Loucy (cell line): ENCODE data around the gene APBB2.
"Not testable (repeated sequence)": the region's sequence is repeated elsewhere in the genome, so short reads cannot be mapped to it uniquely, and the experiment has no call there.

Experiments
- H2AFZ ChIP-seq: fragments of 200-600 bp; sonication (generic); 2 replicates; pipeline ENCODE4 v1.6.0; 2016; ENCODE audit warnings: antibody characterized with exemption, mild to moderate bottlenecking, low read length, moderate library complexity
- H3F3A ChIP-seq: fragments of 200-600 bp; 2 replicates; pipeline ENCODE4 v1.6.0; 2016; ENCODE audit warnings: antibody characterized with exemption, low read depth, mild to moderate bottlenecking
- H3K27me3 ChIP-seq: fragments of 200-600 bp; sonication (generic); 2 replicates; pipeline ENCODE4 v1.6.1; 2014; ENCODE audit warnings: low read length, mild to moderate bottlenecking; ENCODE audit not compliant: insufficient read depth, poor library complexity, severe bottlenecking
- H3K36me3 ChIP-seq: fragments of 200-600 bp; sonication (generic); 2 replicates; pipeline ENCODE4 v1.6.1; 2016; ENCODE audit warnings: low read length; ENCODE audit not compliant: insufficient read depth
- H3K4me1 ChIP-seq: fragments of 200-600 bp; sonication (generic); 2 replicates; pipeline ENCODE4 v1.5.1; 2014; ENCODE audit warnings: low read length, mild to moderate bottlenecking; ENCODE audit not compliant: insufficient read depth, poor library complexity, severe bottlenecking
- H3K4me2 ChIP-seq: fragments of 200-600 bp; sonication (generic); 2 replicates; pipeline ENCODE4 v1.6.0; 2014; ENCODE audit warnings: antibody characterized with exemption, low read length, low read depth, mild to moderate bottlenecking; ENCODE audit not compliant: poor library complexity, severe bottlenecking
- H3K4me3 ChIP-seq: fragments of 200-600 bp; sonication (generic); 2 replicates; pipeline ENCODE4 v1.5.1; 2014; ENCODE audit warnings: low read length, mild to moderate bottlenecking, mixed read lengths; ENCODE audit not compliant: poor library complexity, severe bottlenecking
- H3K79me2 ChIP-seq: fragments of 200-600 bp; sonication (generic); 2 replicates; pipeline ENCODE4 v1.6.1; 2014; ENCODE audit warnings: low read length; ENCODE audit not compliant: insufficient read depth
- H3K9ac ChIP-seq: fragments of 200-600 bp; sonication (generic); 2 replicates; pipeline ENCODE4 v1.6.0; 2014; ENCODE audit warnings: mild to moderate bottlenecking, low read depth, low read length, moderate library complexity; ENCODE audit not compliant: poor library complexity, severe bottlenecking
- H3K9me2 ChIP-seq: fragments of 200-600 bp; sonication (generic); replicated peaks from 2 replicates; pipeline ENCODE4 v1.6.1; 2016; ENCODE audit warnings: low read depth, low read length, mixed read lengths
- H3K9me3 ChIP-seq: fragments of 200-600 bp; sonication (generic); 2 replicates; pipeline ENCODE4 v1.6.1; 2014; ENCODE audit warnings: mild to moderate bottlenecking, antibody characterized with exemption, low read length, low read depth; ENCODE audit not compliant: insufficient read depth
- H4K20me1 ChIP-seq: fragments of 200-600 bp; sonication (generic); 2 replicates; pipeline ENCODE4 v1.6.0; 2014; ENCODE audit warnings: antibody characterized with exemption, low read length, mild to moderate bottlenecking; ENCODE audit not compliant: insufficient read depth, poor library complexity, severe bottlenecking
- EZH2phosphoT487 ChIP-seq: fragments of 200-600 bp; IDR thresholded peaks from 2 replicates; pipeline ENCODE4 v1.6.1; 2018; ENCODE audit warnings: antibody characterized with exemption, mild to moderate bottlenecking, moderate library complexity, borderline replicate concordance
- TF ChIP-seq, protein P1 (sequence below): fragments of 200-600 bp; sonication (generic); conservative IDR thresholded peaks from 2 replicates; pipeline ENCODE4 v1.5.1; 2014; ENCODE audit warnings: mild to moderate bottlenecking, antibody characterized with exemption, low read length

The APBB2 gene

DNA sequence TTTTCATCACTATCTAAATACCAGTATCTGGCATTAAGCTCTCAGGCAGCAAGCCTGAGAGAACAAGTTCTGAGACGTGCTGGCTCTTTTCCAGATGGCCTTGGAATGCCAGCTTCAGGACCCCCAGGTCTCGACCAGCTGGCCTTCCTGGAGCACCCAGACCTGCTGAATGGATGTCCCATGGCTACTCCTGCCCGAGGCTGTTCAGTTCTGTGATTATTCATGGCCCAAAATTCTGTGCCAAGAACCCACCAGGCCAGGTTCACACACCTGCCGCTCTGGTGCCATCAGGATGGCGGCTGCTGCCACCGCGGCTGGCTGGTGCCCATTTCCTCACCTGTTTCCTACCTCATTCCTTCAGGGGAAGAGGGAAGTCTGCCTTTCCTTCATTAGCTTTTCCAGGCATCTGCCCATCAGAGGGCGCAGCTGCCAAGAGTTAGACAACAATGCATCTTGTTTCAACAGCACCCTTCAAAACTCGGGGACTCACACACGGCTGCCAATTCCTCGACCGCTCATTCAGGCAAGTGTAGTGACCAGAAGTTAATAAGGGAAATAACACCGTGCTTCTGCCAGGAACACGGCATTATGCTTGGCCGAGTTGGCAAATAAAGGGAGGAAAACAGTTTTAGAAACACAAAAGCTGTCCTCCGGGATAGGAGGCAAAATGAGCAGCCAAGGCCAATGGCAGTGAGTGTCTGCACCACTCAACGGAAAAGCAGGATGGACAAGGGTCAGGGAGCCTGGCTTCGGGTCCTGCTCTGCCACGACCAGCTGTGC, 290.8 kb downstream of the APBB2 start:
- Histone ChIP-seq H3K9ac (no peak overlapping the region), H3F3A (no peaks in the 10 kb centered on the region), H2AFZ (no peak overlapping the region), H4K20me1 (no peaks in the 10 kb centered on the region), H3K4me2 (no peak overlapping the region), H3K9me3 (no peaks in the 10 kb centered on the region), H3K4me1 (no peaks in the 10 kb centered on the region), H3K36me3 (no peaks in the 10 kb centered on the region), H3K4me3 (no peak overlapping the region), H3K9me2 (no peaks in the 10 kb centered on the region), H3K79me2 (no peaks in the 10 kb centered on the region), H3K27me3 (peaks cover 9% of the 10 kb centered on the region)
- no peak for TF ChIP-seq EZH2phosphoT487
- TF ChIP-seq, protein P1, sequence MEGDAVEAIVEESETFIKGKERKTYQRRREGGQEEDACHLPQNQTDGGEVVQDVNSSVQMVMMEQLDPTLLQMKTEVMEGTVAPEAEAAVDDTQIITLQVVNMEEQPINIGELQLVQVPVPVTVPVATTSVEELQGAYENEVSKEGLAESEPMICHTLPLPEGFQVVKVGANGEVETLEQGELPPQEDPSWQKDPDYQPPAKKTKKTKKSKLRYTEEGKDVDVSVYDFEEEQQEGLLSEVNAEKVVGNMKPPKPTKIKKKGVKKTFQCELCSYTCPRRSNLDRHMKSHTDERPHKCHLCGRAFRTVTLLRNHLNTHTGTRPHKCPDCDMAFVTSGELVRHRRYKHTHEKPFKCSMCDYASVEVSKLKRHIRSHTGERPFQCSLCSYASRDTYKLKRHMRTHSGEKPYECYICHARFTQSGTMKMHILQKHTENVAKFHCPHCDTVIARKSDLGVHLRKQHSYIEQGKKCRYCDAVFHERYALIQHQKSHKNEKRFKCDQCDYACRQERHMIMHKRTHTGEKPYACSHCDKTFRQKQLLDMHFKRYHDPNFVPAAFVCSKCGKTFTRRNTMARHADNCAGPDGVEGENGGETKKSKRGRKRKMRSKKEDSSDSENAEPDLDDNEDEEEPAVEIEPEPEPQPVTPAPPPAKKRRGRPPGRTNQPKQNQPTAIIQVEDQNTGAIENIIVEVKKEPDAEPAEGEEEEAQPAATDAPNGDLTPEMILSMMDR, result no peak

GRCh38 chr4:40919976-40920375, 294.4 kb downstream of the APBB2 start:
- not testable (repeated sequence) for H3K27me3 ChIP-seq, H3K4me3 ChIP-seq, H3K9me3 ChIP-seq, H3K79me2 ChIP-seq, H3K36me3 ChIP-seq, H3K4me2 ChIP-seq, H3K4me1 ChIP-seq, H2AFZ ChIP-seq, H4K20me1 ChIP-seq, H3K9me2 ChIP-seq, H3F3A ChIP-seq, H3K9ac ChIP-seq

- H4K20me1 ChIP-seq, result no peaks in the 10 kb centered on the region
- H3K79me2 ChIP-seq, result no peaks in the 10 kb centered on the region
- H2AFZ ChIP-seq, result no peak overlapping the region
- no peak overlapping the region for H3K4me2 ChIP-seq
- H3F3A ChIP-seq, result no peaks in the 10 kb centered on the region
- H3K4me3 ChIP-seq, result no peak overlapping the region
- H3K9ac ChIP-seq, result no peak overlapping the region
- H3K9me3 ChIP-seq, result no peaks in the 10 kb centered on the region
- TF ChIP-seq, protein P1, result no peak
- TF ChIP-seq EZH2phosphoT487, result no peak
- no peaks in the 10 kb centered on the region for H3K9me2 ChIP-seq
- H3K27me3 ChIP-seq, result peaks cover 9% of the 10 kb centered on the region
- no peaks in the 10 kb centered on the region for H3K4me1 ChIP-seq
- no peaks in the 10 kb centered on the region for H3K36me3 ChIP-seq
Observed at GRCh38 chr4:40918330-40918729, 296.0 kb downstream of the APBB2 start.

DNA sequence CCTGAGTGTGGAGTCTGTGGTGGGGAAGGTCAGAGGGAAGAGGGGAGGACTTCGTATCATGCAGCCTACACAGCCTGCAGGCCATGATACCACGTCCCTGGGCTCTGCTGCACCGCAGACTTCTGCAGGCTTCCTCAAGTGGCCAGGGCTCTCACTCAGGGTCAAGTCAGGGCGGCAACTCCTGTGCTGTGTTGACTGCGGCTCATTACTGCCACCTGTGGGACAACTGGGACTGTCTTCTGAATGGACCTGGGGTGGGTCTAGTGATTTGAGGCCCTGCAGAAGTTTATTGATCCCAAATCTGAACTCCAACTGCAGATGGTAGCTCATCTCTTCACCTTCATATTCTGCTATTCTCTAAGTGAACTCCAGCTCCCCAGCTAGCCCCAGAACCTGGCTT, 297.5 kb downstream of the APBB2 start:
- Histone ChIP-seq H3K79me2 (no peaks in the 10 kb centered on the region), H3K27me3 (peaks cover 9% of the 10 kb centered on the region), H3K4me1 (no peaks in the 10 kb centered on the region), H3K9me3 (no peaks in the 10 kb centered on the region), H3K9me2 (no peaks in the 10 kb centered on the region), H4K20me1 (no peaks in the 10 kb centered on the region), H2AFZ (no peak overlapping the region), H3F3A (no peaks in the 10 kb centered on the region), H3K4me2 (no peak overlapping the region), H3K36me3 (no peaks in the 10 kb centered on the region), H3K9ac (no peak overlapping the region), H3K4me3 (no peak overlapping the region)
- TF ChIP-seq, protein P1, result peak; percentile 70
- TF ChIP-seq EZH2phosphoT487, result no peak
